Colonic mucosa (tissue), 4 donors: Measurements from ENCODE around the gene SLC2A4RG. TPM values are rescaled to one million over a fixed set of nuclear protein-coding genes. Genes with fewer than 3 reads are reported as not detected.

Experiments used
- DNase-seq: peaks from one replicate; pipeline ENCODE4 v3.0.0-alpha.2; 2020
- H3K27ac ChIP-seq: fragments of 200-600 bp; one replicate; pipeline ENCODE4 v1.8.0; 2021
- H3K27me3 ChIP-seq: fragments of 200-600 bp; one replicate; pipeline ENCODE4 v1.8.0; 2021
- H3K36me3 ChIP-seq: fragments of 200-600 bp; one replicate; pipeline ENCODE4 v1.8.0; 2021
- H3K4me1 ChIP-seq: fragments of 200-600 bp; one replicate; pipeline ENCODE4 v1.8.0; 2021; ENCODE audit warnings: mild to moderate bottlenecking
- H3K4me3 ChIP-seq: fragments of 200-600 bp; one replicate; pipeline ENCODE4 v1.8.0; 2021
- H3K9ac ChIP-seq, 2 donors: one replicate each; pipeline ENCODE4 v1.7.0; 2013; ENCODE audit warnings: control low read depth in 2 of 2, low read depth in 2 of 2, low read length in 2 of 2
- H3K9me3 ChIP-seq: fragments of 200-600 bp; one replicate; pipeline ENCODE4 v1.8.0; 2021
- CTCF ChIP-seq: fragments of 200-600 bp; IDR thresholded peaks from one replicate; pipeline ENCODE4 v1.8.0; 2022; ENCODE audit warnings: antibody characterized with exemption, mild to moderate bottlenecking
- intact Hi-C: fragments of 100-400 bp; cut with DNase I; formaldehyde crosslinking; loops from one replicate; pipeline ENCODE4 v1.14.1; 2022
- total RNA-seq, 2 donors: library from RNA; stranded (reverse); fragmentation: NEBNext Ultra II Directional in 1 of 2; extraction: Animal tissue kit (Norgen Biotek cat#: 25700) in 1 of 2; gene quantifications; one replicate each; pipeline ENCODE4 v1.2.1, GENCODE V29; 2021
- donor health status: healthy.
- donor health status: DM: no; HTN: no; CAD: no.
- donor health status: DM: no; HTN: no; CAD: no.

The SLC2A4RG gene
- total RNA-seq, 2 donors from 2014 or later: 44.3 to 75.3 TPM

- Histone ChIP-seq H3K9me3 (no peaks in the 10 kb centered on the region), H3K36me3 (no peaks in the 10 kb centered on the region), H3K4me1 (peaks cover 8% of the 10 kb centered on the region), H3K4me3 (no peak overlapping the region), H3K9ac (no peak overlapping the region), H3K27ac (no peak overlapping the region), H3K27me3 (no peaks in the 10 kb centered on the region)
- DNase-seq: no peak
- TF ChIP-seq CTCF: no peak
- intact Hi-C loops: no loop called here
Measured at GRCh38 chr20:63745424-63745805, 5.8 kb downstream of the SLC2A4RG start.

- TF ChIP-seq CTCF: no peak
- H3K36me3 ChIP-seq: no peaks in the 10 kb centered on the region
- H3K9ac ChIP-seq: no peak overlapping the region
- H3K27ac ChIP-seq: no peak overlapping the region
- DNase-seq: no peak
- H3K4me3 ChIP-seq: no peak overlapping the region
- intact Hi-C loops: no loop called here
- H3K27me3 ChIP-seq: no peaks in the 10 kb centered on the region
- no peaks in the 10 kb centered on the region for H3K9me3 ChIP-seq
- H3K4me1 ChIP-seq: peaks cover 2% of the 10 kb centered on the region
Measured at GRCh38 chr20:63745961-63746731, 6.6 kb downstream of the SLC2A4RG start.

- H3K9me3 ChIP-seq: no peaks in the 10 kb centered on the region
- H3K27me3 ChIP-seq: no peaks in the 10 kb centered on the region
- intact Hi-C loops: no loop called here
- no peak overlapping the region for H3K27ac ChIP-seq
- H3K9ac ChIP-seq: no peak overlapping the region
- H3K36me3 ChIP-seq: no peaks in the 10 kb centered on the region
- DNase-seq: no peak
- no peaks in the 10 kb centered on the region for H3K4me1 ChIP-seq
- TF ChIP-seq CTCF: no peak
- H3K4me3 ChIP-seq: no peak overlapping the region
Measured at GRCh38 chr20:63746751-63747315, 7.3 kb downstream of the SLC2A4RG start.

- Histone ChIP-seq H3K9ac (no peak overlapping the region), H3K27me3 (no peaks in the 10 kb centered on the region), H3K4me1 (no peaks in the 10 kb centered on the region), H3K27ac (no peak overlapping the region), H3K36me3 (no peaks in the 10 kb centered on the region), H3K9me3 (no peaks in the 10 kb centered on the region), H3K4me3 (no peak overlapping the region)
- intact Hi-C loops: no loop called here
- DNase-seq: no peak
- TF ChIP-seq CTCF: no peak
Measured at GRCh38 chr20:63747622-63748069, 8.1 kb downstream of the SLC2A4RG start.

GRCh38 chr20:63748070-63748933 lies 8.7 kb downstream of the SLC2A4RG start:
- TF ChIP-seq CTCF: no peak
- Histone ChIP-seq H3K9ac (no peak overlapping the region), H3K9me3 (no peaks in the 10 kb centered on the region), H3K27me3 (no peaks in the 10 kb centered on the region), H3K4me3 (no peak overlapping the region), H3K27ac (no peak overlapping the region), H3K4me1 (no peaks in the 10 kb centered on the region), H3K36me3 (no peaks in the 10 kb centered on the region)
- intact Hi-C loops: no loop called here
- DNase-seq: no peak
